Esophagus squamous epithelium (tissue), 4 donors: ENCODE measurements around the gene LRRC3B.

Experiments
- POLR2A ChIP-seq, 4 donors: fragments of 450-650 bp; IDR thresholded peaks; one replicate each; pipeline ENCODE4 v1.6.1; 2017; ENCODE audit warnings: antibody characterized with exemption in 4 of 4, mild to moderate bottlenecking in 4 of 4, moderate library complexity in 3 of 4
- TF ChIP-seq, protein P1 (sequence below), 6 experiments: fragments of 450-650 bp in 4 of 6; fragments of 200-600 bp in 2 of 6; sonication (generic) in 2 of 6; IDR thresholded peaks; one replicate each; pipeline ENCODE4 v1.5.1; 2016 to 2019; ENCODE audit warnings: antibody characterized with exemption in 6 of 6, mild to moderate bottlenecking in 4 of 6, moderate library complexity in 4 of 6

DNA sequence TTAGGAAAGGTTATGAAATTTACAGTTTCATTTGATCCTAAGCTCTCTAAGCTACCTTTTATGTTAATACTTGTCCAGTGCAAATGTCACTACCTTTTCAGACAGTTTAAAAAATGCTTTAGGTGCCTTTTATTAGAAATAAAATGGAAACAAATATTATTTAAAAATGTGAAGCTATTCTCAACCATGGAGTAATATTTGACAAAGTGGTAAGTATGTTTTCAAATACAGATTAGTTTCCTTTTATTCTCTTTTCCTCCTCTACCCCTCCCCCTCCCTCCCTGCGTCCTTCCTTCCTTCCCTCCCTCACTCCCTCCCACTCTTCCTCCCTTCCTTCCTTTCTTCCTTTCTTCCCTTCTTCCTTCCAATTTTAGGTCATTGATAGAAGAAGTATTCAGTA lies 6.3 kb downstream of the LRRC3B start:
- no peak for TF ChIP-seq POLR2A (IDR thresholded peaks at IDR 0.05)
- TF ChIP-seq, protein P1, sequence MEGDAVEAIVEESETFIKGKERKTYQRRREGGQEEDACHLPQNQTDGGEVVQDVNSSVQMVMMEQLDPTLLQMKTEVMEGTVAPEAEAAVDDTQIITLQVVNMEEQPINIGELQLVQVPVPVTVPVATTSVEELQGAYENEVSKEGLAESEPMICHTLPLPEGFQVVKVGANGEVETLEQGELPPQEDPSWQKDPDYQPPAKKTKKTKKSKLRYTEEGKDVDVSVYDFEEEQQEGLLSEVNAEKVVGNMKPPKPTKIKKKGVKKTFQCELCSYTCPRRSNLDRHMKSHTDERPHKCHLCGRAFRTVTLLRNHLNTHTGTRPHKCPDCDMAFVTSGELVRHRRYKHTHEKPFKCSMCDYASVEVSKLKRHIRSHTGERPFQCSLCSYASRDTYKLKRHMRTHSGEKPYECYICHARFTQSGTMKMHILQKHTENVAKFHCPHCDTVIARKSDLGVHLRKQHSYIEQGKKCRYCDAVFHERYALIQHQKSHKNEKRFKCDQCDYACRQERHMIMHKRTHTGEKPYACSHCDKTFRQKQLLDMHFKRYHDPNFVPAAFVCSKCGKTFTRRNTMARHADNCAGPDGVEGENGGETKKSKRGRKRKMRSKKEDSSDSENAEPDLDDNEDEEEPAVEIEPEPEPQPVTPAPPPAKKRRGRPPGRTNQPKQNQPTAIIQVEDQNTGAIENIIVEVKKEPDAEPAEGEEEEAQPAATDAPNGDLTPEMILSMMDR (IDR thresholded peaks at IDR 0.05) = no peak
